Tongue (tissue), 2 donors: ENCODE data around the gene MYO16. TPM values are rescaled to one million over a fixed set of nuclear protein-coding genes. Genes with fewer than 3 reads are reported as not detected.
"Not testable (repeated sequence)": the region's sequence is repeated elsewhere in the genome, so short reads cannot be mapped to it uniquely, and the experiment has no call there.

Experiments
- DNase-seq: peaks from one replicate; pipeline ENCODE4 v3.0.0-alpha.2; 2015
- total RNA-seq: library from RNA; depleted of rRNA; stranded (reverse); fragments of >200 nt; gene quantifications from one replicate; pipeline ENCODE4 v1.2.3, GENCODE V29; 2014

The MYO16 gene
- total RNA-seq, 1 donor from 2014 or later, result 12.2 TPM

DNA sequence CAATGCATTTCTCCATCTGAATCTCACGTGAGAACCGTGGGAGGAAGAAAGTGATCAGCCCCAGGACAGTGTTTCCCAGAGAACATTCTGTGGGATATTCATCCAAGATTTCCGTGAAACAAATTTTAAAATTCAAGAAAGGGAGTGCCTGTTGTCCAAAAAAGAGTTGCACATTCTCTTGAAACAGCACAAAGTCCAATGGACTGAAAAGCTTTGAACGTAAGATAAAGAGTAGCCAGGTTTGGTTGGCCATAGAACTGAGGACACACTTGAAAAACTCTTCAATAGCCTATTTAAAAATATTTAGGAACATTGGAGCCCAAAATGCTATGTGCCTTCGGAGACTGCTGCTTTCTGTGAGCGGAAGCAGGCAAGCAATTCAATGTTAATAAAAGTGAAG is 353.9 kb downstream of the MYO16 start:
- DNase-seq, result no peak

DNA sequence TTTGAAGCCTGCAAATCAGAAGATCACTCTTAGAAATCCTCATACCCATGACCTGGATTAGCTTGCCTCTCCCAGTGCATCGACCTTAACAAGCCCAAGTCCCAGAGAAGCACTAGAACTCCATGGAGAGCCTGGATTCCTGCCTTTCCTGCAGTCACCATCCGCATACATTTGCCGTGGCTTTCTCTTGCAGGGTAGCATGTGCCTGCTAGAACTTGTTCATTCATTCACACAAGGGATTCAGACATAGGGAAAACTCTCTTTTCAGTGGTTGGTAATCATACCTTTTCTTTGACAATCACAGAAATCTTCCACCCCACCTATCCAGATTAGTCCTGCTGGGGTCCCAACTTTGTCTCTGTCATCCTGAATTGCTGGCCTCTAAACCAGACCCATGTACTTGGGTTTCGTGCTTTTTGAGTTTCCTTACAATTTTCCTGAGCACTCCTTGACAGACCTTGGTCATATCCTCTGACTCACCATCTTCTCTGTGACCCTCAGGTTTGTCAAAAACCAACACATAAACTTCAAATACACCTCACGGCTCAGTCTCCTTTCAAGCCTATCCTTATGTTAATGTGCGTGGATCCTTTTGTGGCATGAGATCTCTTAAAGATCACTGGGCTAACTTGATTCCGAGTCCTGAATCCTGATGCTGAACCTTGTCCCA is 355.0 kb downstream of the MYO16 start:
- DNase-seq, result no peak

DNA sequence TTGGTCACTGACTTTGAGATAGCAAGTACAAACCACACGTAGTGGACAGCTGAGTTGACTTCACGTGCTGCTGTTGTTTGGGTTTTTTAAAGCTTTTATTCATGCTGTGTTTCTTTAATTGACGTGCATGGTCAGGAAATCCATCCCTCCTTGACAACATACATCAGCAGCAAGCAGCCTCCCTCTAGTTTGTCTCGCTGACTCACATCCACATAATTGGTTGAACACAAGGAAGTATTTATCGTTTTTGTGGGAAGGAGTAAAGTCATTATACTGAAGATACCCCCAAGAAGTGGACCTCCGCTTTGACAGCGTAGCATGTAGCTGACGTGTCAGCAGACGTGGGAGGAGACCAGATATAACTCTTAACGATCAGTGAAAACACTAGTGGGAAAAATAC is 355.8 kb downstream of the MYO16 start:
- no peak for DNase-seq

DNA sequence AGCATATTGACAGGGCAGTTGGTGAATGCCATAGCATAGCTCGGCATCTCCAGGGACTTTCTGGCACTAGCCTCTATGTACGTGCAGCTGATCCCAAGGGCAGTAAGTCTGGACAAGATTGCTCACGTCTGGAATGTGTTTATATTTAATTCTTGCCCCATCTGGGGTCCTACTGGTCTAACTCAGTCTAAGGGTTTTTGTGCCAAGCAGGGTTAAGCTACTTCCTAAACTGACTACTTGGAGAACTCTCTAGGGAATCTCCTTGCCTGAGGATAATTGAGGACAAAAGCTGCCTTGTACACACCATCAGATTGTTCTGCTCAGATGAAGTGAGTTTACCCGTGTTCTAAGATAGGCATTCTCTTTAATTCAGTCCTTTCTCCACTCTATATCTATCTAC is 358.1 kb downstream of the MYO16 start:
- peak; percentile 12 for DNase-seq

DNA sequence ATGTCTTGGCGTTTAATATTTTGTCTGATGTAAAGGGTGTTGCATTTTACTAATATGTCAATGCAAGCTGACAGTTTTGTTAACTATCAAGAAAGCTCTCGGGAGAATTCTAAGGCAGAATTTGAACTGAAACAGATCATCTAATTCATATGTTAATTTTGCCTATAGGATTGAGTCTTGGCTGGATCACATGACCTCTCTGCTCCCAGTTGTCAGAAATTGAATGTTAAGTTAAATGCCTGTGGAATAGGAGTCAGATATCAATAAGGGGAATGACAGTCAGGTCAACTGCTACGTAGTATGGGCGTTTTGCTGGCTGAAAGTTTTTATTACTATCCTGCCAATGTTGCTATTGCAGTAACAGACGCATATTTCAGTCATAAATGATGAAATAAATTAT is 358.5 kb downstream of the MYO16 start:
- no peak for DNase-seq

DNA sequence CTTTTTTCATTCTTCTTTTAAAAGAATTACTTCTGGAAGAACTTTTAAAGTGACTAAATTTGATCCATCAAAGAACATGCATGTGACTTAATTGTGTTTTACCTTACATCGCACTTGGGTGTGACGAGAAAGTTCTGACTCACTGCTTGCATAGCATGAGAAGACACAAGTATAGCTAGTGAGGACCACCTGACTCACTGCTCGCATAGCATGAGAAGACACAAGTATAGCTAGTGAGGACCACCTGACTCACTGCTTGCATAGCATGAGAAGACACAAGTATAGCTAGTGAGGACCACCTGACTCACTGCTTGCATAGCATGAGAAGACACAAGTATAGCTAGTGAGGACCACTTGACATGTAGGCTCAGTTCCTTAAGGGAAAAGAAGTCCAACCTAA is 362.0 kb downstream of the MYO16 start:
- DNase-seq, result not testable (repeated sequence)

DNA sequence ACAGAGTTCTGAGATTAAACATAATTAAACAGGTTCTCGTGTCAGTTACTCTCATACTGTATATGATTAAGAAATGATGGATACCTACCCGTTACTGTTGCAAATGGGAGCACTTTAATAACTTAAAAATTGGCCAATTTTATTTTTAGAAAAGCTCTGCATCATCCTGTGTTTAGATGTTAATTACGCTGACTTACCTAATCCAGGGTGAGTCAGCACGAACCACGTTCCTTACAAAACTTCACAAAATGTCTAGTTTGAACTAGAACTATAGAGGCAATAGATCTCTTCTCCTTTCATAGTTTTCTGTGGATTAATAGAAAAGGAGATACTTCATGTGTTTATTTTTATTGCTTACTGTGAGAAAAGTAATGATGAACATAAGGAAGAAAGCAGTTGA is 363.9 kb downstream of the MYO16 start:
- DNase-seq, result no peak

DNA sequence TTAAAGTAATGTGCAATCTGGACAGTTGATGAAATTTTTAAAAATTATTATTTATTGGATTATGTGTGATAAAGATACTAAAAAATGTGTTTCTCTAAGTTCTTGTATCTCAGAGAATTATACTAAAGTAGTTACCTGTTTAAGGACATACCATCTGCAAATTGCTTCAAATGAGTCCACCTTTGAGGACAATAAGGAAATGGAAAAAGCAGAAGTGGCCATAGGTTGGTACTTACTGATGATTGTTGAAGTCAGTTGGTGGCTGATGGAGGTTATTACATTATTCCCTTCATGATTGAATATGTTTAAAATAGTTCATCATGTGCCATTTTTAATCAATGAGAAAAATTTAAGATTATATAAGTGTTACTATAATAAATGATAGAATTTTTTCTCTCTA is 367.0 kb downstream of the MYO16 start:
- no peak for DNase-seq

DNA sequence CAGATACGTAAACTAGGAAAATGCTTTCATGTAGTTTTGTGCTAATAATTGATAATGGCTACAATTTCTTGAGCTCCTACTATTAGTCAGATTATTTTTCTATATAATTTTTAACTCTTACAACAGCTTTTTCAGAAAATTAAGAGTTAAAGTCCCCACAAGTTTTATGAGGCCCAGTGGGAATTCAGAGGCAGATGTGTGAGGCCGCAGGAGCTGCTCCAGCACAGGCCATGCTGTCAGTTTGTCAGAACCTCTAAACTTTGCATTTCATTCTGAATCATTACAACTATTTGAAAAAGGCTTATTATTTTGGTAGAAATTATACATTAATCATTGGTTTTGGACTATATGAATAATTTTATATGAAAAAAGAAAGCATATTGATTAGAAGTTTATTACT is 370.8 kb downstream of the MYO16 start:
- no peak for DNase-seq

DNA sequence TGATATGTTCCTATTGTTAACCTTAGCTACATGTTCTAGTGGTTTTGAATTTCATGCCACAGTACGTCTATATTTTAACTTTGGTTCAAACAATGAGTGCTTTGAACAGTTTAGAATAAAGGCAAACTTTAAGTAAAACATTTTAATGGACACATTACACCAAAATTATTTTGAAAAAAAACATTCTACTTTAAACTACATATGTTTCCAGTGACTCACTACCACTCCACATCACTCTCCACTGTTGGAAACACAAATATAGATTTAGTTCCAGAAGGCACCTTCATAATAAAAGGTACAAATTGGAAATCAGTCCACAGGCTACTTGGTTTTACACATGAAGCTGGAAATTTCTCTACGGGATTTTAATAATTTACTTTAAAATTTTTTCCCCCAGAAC is 373.5 kb downstream of the MYO16 start:
- no peak for DNase-seq

DNA sequence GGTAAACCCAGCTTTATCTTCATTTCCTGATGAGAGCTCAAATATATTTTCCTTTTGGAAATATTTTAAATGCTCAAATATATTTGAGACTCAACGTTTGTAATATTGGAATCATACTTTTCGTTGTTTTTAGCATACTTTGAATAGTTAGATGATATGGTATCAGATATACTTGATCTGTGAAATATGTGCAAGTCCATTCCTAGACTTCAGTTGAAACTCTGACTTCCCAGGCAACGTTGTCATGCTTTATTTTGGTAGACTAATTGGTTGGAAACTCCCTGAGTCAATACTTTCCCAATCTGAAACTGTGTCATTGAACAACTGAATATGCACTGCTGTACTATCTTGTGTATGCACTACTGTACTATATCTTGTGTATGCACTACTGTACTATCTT is 378.5 kb downstream of the MYO16 start:
- no peak for DNase-seq

DNA sequence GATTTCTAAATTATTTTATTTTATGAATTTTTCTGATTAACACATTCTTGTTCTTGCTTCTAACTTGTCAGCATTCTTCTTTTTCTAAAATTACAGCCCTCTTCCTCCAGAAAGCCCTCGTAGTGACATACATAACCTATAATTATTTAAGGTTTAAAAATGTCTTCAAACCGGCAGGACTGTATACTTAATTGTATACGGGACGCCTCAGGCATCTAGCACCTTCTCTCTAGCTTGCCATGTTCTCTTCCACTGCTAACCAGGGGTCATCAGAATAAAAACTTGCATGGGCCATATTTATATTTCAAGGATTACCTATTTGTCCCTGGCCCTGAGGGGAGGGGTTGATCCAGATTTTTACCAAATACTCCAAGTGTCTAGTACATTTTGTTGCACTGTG is 380.3 kb downstream of the MYO16 start:
- no peak for DNase-seq

DNA sequence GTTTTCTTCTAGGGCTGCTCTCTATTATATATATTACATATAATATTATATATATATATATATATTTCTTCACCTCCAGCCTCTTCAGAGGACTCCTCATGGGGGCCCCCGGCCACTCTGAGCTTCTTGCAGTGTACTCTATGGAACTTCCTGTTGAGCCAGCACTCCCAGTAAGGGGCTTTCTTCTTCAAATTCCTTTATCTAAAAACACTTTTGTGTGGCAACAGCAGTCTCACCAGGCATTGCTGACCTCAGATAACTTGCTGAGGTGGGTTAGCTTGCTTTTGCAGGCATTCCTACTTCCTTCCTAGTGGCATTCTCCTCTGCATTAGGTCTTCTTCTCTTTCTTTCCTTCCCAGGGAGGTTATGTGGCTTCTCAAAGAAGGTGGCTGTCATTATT is 381.5 kb downstream of the MYO16 start:
- no peak for DNase-seq

DNA sequence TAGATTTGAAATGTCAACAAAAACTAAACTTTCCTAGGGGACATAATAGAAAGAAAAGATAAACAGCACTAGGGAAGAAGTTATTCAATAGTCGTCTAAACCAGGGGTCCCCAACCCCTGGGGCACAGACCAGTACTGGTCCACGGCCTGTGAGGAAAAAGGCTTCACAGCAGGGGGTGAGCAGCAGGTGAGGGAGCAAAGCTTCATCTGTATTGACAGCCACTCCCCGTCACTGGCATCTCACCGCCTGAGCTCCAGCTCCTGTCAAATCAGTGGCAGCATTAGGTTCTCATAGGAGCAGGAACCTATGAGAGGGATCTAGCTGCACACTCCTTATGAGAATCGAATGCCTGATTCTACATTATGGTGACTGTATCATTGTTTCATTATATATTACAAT is 382.7 kb downstream of the MYO16 start:
- no peak for DNase-seq

DNA sequence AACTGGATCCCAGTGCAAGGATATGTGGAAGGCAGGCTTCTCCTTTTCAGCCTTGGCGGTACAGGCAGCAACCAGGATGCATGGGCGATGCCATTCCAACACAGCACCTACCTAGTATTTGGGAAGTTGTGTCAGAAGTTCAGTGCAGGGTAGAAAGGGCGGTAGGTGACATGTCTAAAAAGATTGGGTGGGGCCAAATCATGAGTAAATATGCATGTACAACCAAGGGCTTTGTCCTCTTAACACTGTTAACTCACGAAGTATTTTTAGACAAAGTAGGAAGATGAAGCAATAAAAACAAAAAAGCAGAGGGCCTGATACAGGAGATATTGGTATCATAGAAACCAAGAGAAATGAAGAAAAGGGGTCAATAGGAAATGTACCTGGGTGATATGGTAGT is 392.1 kb downstream of the MYO16 start:
- no peak for DNase-seq

DNA sequence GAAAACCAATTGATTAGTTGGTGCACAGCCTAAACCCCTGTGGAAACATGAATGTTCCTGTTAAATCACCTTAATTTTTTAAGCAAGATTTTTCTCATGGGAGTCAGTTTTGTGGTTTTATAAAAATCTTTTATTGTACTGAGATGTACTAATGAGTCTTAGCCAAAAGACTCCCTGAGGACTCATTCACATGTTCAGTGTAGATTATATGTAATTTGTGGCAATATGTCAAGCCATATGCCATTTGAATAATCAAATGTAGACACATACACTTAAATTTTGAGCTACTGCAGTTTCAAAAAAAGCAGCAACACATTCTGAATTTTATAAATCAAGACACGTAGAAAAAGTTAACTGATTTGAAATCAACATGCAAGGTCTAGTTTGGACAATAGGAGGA is 395.2 kb downstream of the MYO16 start:
- DNase-seq, result no peak

DNA sequence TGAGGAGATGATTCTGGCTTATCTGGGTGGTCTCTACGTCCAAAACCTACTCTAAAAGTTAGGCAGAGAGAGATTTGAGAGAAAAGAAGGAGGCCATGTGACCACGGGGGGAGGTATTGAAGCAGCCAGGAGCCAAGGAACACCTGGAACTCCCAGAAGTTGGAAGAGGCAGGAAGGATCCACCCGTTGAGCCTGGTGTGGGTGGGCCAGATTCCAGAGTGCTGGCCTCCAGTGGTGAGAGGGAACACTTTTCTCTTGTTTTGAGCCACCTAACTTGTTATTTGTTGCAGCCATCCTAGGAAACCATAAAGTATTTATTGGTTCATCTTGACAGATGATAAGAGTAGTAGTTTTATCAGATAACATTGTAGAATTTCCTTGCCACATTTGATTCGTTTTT is 396.9 kb downstream of the MYO16 start:
- no peak for DNase-seq

DNA sequence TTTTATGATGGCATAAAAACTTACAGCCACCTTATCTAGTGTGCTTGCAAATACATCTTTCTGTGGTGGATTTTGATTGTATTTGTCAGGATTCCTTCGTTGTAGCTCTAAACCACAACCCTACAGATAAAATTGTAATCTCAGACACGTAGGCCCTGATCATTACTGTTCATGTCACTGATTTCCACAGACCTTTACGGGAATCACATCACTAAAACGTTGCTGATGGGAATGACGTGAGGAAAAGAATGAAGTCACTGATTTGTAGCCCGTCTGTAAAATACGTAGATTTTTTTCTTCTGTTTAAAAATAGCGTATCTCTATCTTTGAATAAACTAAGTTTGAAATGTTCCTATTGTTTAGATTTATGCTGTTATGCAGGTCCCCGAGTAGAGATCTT is 399.2 kb downstream of the MYO16 start:
- DNase-seq, result no peak

DNA sequence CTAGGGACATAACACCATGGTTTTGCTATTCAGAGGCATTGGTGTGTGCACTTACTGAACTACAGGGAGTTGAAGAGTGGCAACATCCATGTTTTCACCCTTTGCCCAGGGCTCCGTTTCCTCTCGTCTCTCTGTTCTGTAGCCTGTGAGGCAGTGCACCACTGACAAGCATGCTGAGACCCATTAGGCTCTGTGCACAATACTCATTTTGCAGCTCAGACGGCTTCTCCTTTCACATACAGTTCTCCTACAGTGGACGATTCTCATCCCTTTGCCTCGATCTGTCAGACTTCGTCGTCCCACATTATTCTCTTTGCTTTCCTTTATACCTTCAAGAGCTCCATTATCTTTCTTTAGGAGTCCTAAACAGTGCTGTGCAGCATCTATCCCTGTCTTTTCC is 403.7 kb downstream of the MYO16 start:
- DNase-seq, result no peak

DNA sequence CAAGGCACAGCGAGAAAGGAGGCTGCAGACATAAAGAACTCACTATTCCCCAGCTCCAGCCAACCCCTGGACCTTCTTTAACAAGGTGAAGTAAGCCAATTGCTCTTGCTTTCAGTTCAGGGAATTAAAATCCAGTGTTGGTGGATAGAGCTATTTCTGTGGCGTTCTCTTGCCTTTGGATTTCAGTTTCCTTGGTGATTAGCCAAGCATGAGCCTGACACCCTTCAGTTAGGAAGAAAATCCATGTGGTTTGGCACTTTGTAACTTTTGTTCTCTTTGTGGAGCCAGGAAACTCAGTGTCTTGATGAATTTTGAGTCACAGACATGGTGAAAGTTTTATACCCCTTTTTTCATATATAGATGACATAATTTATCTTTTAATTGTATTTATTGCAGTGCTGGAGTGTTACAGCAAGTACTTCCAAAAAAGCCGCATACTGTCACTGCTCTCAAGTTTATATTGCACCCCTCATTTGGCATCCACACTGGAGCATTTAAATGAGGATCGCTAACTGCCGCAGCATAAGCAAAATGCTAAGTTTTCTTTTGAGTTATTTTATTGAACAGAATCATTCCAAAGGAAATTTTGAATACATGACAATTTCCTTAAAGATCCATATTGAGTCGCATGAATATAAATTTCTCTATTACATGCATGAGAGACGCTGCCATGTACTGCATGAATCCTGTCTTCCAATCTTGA is 406.8 kb downstream of the MYO16 start:
- DNase-seq, result peak; percentile 6

DNA sequence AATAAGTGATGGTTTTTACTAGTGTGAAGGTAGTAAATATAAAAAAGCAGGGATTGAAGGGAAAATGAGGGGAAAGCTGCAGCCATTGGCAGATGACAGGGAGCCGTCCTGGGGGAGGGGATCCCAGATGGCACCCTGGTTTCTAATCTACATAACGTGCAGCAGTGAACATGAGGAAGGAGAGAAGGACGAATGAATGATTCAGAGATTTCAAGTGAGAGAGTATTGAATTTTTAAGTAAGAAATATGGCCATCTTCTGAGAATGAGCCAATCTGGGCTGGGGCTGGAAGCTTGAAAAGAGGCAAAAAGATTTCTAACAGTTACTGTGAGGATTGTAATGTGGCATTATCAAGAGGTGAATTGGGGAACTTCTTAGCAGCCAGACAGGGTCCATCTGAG is 414.2 kb downstream of the MYO16 start:
- no peak for DNase-seq

DNA sequence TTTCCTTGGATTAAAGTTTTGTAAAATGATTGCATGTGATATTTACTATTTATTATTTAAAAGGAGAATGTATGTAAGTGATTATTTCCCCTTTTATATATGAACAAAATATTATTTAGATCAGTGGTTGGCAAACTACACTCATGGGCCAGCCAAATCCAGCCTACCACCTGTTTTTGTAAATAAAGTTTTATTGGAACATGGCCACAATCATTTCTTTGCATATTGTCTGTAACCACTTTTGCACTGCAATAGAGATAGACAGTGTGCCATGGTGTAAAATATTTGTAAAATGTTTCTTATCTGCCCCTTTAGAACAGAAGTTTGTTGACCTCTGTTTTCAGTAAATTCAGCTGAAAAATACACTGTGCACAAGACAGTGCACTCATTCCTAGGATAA is 426.4 kb downstream of the MYO16 start:
- DNase-seq, result no peak

DNA sequence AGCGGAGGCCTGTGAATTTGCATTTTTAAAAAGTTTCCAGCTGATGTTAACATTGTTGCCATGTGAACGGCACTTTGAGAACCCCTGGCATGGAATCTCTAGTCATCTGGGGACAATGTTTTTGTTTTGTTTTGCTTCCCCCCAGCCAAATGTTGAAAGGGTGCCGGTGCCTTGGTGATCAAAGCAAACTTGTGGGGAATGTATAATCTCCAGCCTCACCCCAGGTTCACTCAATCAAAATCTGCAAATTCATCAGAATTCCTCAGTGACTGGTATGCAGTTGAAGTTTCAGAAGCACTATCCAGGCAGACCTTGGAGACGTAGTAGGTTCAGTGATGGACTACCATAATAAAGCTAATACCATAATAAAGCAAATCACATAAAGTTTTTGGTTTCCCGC is 428.7 kb downstream of the MYO16 start:
- DNase-seq, result no peak

DNA sequence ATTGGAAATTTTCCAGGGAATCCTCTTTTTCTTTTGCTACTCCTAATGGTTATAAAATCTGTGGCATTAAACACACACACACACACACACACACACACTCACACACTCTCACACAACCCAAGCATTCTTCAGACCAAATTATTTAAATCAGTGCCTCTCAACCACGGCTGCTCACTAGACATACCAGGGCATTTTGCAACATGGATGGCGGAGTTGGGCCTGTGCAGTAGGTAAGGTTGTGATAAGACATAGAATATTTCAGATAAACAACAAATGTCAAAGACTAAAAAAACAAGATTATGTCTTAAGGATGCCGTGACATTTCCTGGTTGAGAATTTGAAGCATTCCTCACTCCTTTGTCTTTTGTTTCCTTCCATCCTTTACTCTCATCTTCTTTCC is 443.1 kb downstream of the MYO16 start:
- DNase-seq, result no peak

DNA sequence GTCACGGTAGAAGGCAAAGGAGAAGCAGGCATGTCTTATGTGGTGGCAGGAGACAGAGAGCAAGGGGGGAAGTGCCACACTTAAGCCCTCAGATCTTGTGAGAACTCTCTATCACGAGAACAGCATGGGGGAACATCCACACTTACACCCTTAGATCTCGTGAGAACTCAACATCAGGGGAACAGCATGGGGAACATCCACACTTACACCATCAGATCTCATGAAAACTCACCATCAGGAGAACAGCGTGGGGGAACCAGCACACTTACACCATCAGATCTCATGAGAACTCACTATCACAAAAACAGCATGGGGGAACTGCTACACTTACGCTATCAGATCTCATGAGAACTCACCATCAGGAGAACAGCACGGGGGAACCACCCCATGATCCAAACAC is 445.0 kb downstream of the MYO16 start:
- no peak for DNase-seq
